COR-L47 (cell line): ENCODE results near the gene ZMAT3.
"Not testable (repeated sequence)": the region's sequence is repeated elsewhere in the genome, so short reads cannot be mapped to it uniquely, and the experiment has no call there.

Experiments used
- DNase-seq: peaks from one replicate; lab custom pipeline; 2025; lab: John Stamatoyannopoulos, UW

ZMAT3 gene

GRCh38 chr3:179071323-179072099 is at the start of gene ZMAT3:
TSS of gene ZMAT3 (minus strand) at chr3:179071809. CDS start at chr3:179067752, 4,057 bp downstream.
- peak; percentile 76 for DNase-seq

GRCh38 chr3:179116816-179117215 is 45.2 kb upstream of the ZMAT3 start:
- no peak for DNase-seq

- not testable (repeated sequence) for DNase-seq
Measured at GRCh38 chr3:179115444-179115843, 43.8 kb upstream of the ZMAT3 start.

GRCh38 chr3:179113903-179114302 is 42.3 kb upstream of the ZMAT3 start:
- no peak for DNase-seq

- DNase-seq = no peak
Measured at GRCh38 chr3:179108086-179108485, 36.5 kb upstream of the ZMAT3 start.

GRCh38 chr3:179107617-179108016 is 36.0 kb upstream of the ZMAT3 start:
- no peak for DNase-seq

- DNase-seq = no peak
Measured at GRCh38 chr3:179105881-179106280, 34.3 kb upstream of the ZMAT3 start.

- DNase-seq = no peak
Measured at GRCh38 chr3:179100652-179101051, 29.0 kb upstream of the ZMAT3 start.

GRCh38 chr3:179098388-179099077 is 26.9 kb upstream of the ZMAT3 start:
- no peak for DNase-seq

GRCh38 chr3:179093807-179094206 is 22.2 kb upstream of the ZMAT3 start:
- no peak for DNase-seq

GRCh38 chr3:179091113-179091512 is 19.5 kb upstream of the ZMAT3 start:
- DNase-seq = no peak

GRCh38 chr3:179088306-179088705 is 16.7 kb upstream of the ZMAT3 start:
- DNase-seq = no peak

GRCh38 chr3:179083977-179084376 is 12.4 kb upstream of the ZMAT3 start:
- peak; percentile 4 for DNase-seq

- DNase-seq = no peak
Measured at GRCh38 chr3:179082416-179082815, 10.8 kb upstream of the ZMAT3 start.

GRCh38 chr3:179081885-179082284 is 10.3 kb upstream of the ZMAT3 start:
- DNase-seq = no peak

GRCh38 chr3:179079537-179079936 is 7.9 kb upstream of the ZMAT3 start:
- no peak for DNase-seq

GRCh38 chr3:179076243-179077027 is 4.8 kb upstream of the ZMAT3 start:
- DNase-seq = no peak

GRCh38 chr3:179074656-179075055 is 3.0 kb upstream of the ZMAT3 start:
- no peak for DNase-seq

GRCh38 chr3:179073816-179074215 is 2.2 kb upstream of the ZMAT3 start:
- DNase-seq = no peak

GRCh38 chr3:179072100-179072438 is 460 bp upstream of the ZMAT3 start:
- peak; percentile 30 for DNase-seq

- no peak for DNase-seq
Measured at GRCh38 chr3:179071027-179071322, 634 bp downstream of the ZMAT3 start.

- peak; percentile 41 for DNase-seq
Measured at GRCh38 chr3:179069762-179070390, 1.7 kb downstream of the ZMAT3 start.
